AG20443 (cell line): ENCODE data around the gene ETNK2.

Source experiments
- DNase-seq: peaks from one replicate; pipeline ENCODE4 v3.0.0; 2012; ENCODE audit warnings: low spot score, mixed read lengths

ETNK2 gene

GRCh38 chr1:204151552-204152309 is at the start of gene ETNK2:
Gene ETNK2, minus strand, starts transcription at chr1:204152044. Its CDS starts 192 bp downstream, at chr1:204151852.
- DNase-seq: peak; percentile 87

GRCh38 chr1:204201348-204202040 is 49.6 kb upstream of the ETNK2 start:
- no peak for DNase-seq

- no peak for DNase-seq
Measured at GRCh38 chr1:204199579-204199978, 47.7 kb upstream of the ETNK2 start.

GRCh38 chr1:204198348-204199340 is 46.8 kb upstream of the ETNK2 start:
- DNase-seq: peak; percentile 78

GRCh38 chr1:204197068-204197467 is 45.2 kb upstream of the ETNK2 start:
- DNase-seq: no peak

- no peak for DNase-seq
Measured at GRCh38 chr1:204196068-204196795, 44.4 kb upstream of the ETNK2 start, which contains the start of gene KISS1. Gene KISS1, minus strand, starts transcription at chr1:204196491. Its CDS starts 3,615 bp downstream, at chr1:204192876.

GRCh38 chr1:204194771-204195170 is 42.9 kb upstream of the ETNK2 start:
- DNase-seq: no peak

GRCh38 chr1:204194080-204194479 is 42.2 kb upstream of the ETNK2 start:
- no peak for DNase-seq

- DNase-seq: no peak
Measured at GRCh38 chr1:204192589-204193352, 40.9 kb upstream of the ETNK2 start.

- DNase-seq: no peak
Measured at GRCh38 chr1:204192046-204192445, 40.2 kb upstream of the ETNK2 start.

GRCh38 chr1:204191456-204191855 is 39.6 kb upstream of the ETNK2 start:
- DNase-seq: no peak

- DNase-seq: peak; percentile 76
Measured at GRCh38 chr1:204190212-204191211, 38.7 kb upstream of the ETNK2 start.

GRCh38 chr1:204188959-204189639 is 37.3 kb upstream of the ETNK2 start:
- no peak for DNase-seq

- DNase-seq: no peak
Measured at GRCh38 chr1:204186597-204186996, 34.8 kb upstream of the ETNK2 start.

GRCh38 chr1:204181116-204181515 is 29.3 kb upstream of the ETNK2 start:
- no peak for DNase-seq

GRCh38 chr1:204180133-204180532 is 28.3 kb upstream of the ETNK2 start:
- no peak for DNase-seq

GRCh38 chr1:204178487-204179281 is 26.8 kb upstream of the ETNK2 start:
- DNase-seq: no peak

- DNase-seq: no peak
Measured at GRCh38 chr1:204177133-204177532, 25.3 kb upstream of the ETNK2 start.
